Keratinocyte (primary cell): ENCODE data around the gene CA7. TPM values are rescaled to one million over a fixed set of nuclear protein-coding genes. Genes with fewer than 3 reads are reported as not detected.
"Not testable (repeated sequence)": the region's sequence is repeated elsewhere in the genome, so short reads cannot be mapped to it uniquely, and the experiment has no call there.

Source experiments
- DNase-seq: peaks from one replicate; pipeline ENCODE4 v3.0.0-alpha.2; 2011; ENCODE audit warnings: low read depth, missing footprints, low spot score
- FAIRE-seq: peaks from 2 replicates; lab custom pipeline; 2011; peaks lifted over from hg19 to GRCh38; lab: Jason Lieb, UNC
- H2AFZ ChIP-seq: 2 replicates; pipeline ENCODE4 v1.6.0; 2012; ENCODE audit warnings: low read length, control low read depth, inconsistent platforms; ENCODE audit not compliant: control insufficient read depth
- H3K27ac ChIP-seq: 2 replicates; pipeline ENCODE4 v1.5.1; 2011; ENCODE audit warnings: low read length; ENCODE audit not compliant: control insufficient read depth, insufficient read depth
- H3K27me3 ChIP-seq: 3 replicates; pipeline ENCODE4 v1.6.0; 2011; ENCODE audit warnings: low read length; ENCODE audit not compliant: control insufficient read depth, insufficient read depth; ENCODE audit errors: extremely low read depth
- H3K36me3 ChIP-seq, 2 experiments: 2 replicates in 1 of 2; 3 replicates in 1 of 2; pipeline ENCODE4 v1.5.1; 2011; ENCODE audit warnings: low read length in 2 of 2, mild to moderate bottlenecking in 1 of 2; ENCODE audit not compliant: control insufficient read depth in 2 of 2, insufficient read depth in 2 of 2; ENCODE audit errors: extremely low read depth in 1 of 2
- H3K4me1 ChIP-seq: 3 replicates; pipeline ENCODE4 v1.5.1; 2011; ENCODE audit warnings: low read length; ENCODE audit not compliant: control insufficient read depth, insufficient read depth; ENCODE audit errors: extremely low read depth
- H3K4me2 ChIP-seq: 3 replicates; pipeline ENCODE4 v1.6.0; 2011; ENCODE audit warnings: low read depth, low read length; ENCODE audit not compliant: control insufficient read depth, insufficient read depth; ENCODE audit errors: extremely low read depth
- H3K4me3 ChIP-seq, 3 experiments: fragments of 200-600 bp in 1 of 3; sonication (generic) in 1 of 3; 2 replicates in 2 of 3; 3 replicates in 1 of 3; pipeline ENCODE4 v1.5.1; 2011 to 2016; ENCODE audit warnings: low read length in 3 of 3, mild to moderate bottlenecking in 3 of 3, control low read depth in 2 of 3, inconsistent platforms in 1 of 3, low read depth in 1 of 3, mixed read lengths in 1 of 3, mixed run types in 1 of 3, moderate library complexity in 1 of 3; ENCODE audit not compliant: control insufficient read depth in 2 of 3, insufficient read depth in 2 of 3; ENCODE audit errors: extremely low read depth in 1 of 3
- H3K79me2 ChIP-seq: 2 replicates; pipeline ENCODE4 v1.6.0; 2012; ENCODE audit warnings: low read length; ENCODE audit not compliant: control insufficient read depth, insufficient read depth
- H3K9ac ChIP-seq: 3 replicates; pipeline ENCODE4 v1.6.0; 2011; ENCODE audit warnings: low read length; ENCODE audit not compliant: control insufficient read depth, insufficient read depth; ENCODE audit errors: extremely low read depth
- H3K9me1 ChIP-seq: 3 replicates; pipeline ENCODE4 v1.6.0; 2011; ENCODE audit warnings: low read length; ENCODE audit not compliant: control insufficient read depth, insufficient read depth; ENCODE audit errors: extremely low read depth
- H3K9me3 ChIP-seq: 2 replicates; pipeline ENCODE4 v1.5.1; 2012; ENCODE audit warnings: low read depth, low read length; ENCODE audit not compliant: control insufficient read depth
- H4K20me1 ChIP-seq: 3 replicates; pipeline ENCODE4 v1.6.0; 2011; ENCODE audit warnings: low read length; ENCODE audit not compliant: control insufficient read depth, insufficient read depth; ENCODE audit errors: extremely low read depth
- EZH2 ChIP-seq: IDR thresholded peaks from one replicate; pipeline ENCODE4 v1.6.1; 2012; ENCODE audit warnings: inconsistent platforms, mild to moderate bottlenecking, low read length, moderate library complexity
- dilution Hi-C: fragments of 300-500 bp; cut with MboI; formaldehyde crosslinking; loops from one replicate; pipeline ENCODE4 v1.7.0; 2020; ENCODE audit warnings: low sequenced_read_pairs; ENCODE audit not compliant: extremely low pct_ligation_motif_present
- polyA plus RNA-seq, 5 experiments: library from polyadenylated mRNA; depleted of rRNA in 3 of 5; stranded (reverse) in 3 of 5; stranded (forward) in 1 of 5; unstranded in 1 of 5; fragments of >200 nt; gene quantifications; 1 replicate in 1 of 5; 2 replicates in 3 of 5; 3 replicates in 1 of 5; pipeline versions ENCODE4 v1.2.1 to v1.2.3, GENCODE V29; 2011 to 2012; ENCODE audit warnings: missing spikeins in 2 of 5, low read depth in 1 of 5, low replicate concordance in 1 of 5
- TF ChIP-seq, protein P1 (sequence below), 3 experiments: IDR thresholded peaks in 1 of 3; conservative IDR thresholded peaks in 1 of 3; optimal IDR thresholded peaks in 1 of 3; 2 replicates in 2 of 3; 3 replicates in 1 of 3; pipeline versions ENCODE3 to v1.5.1; 2011; ENCODE audit warnings: low read length in 3 of 3, mild to moderate bottlenecking in 3 of 3, moderate library complexity in 2 of 3, control low read depth in 1 of 3, inconsistent platforms in 1 of 3; ENCODE audit not compliant: insufficient read depth in 2 of 3; ENCODE audit errors: extremely low read depth in 1 of 3

Gene CA7
- polyA plus RNA-seq, 1 donor (not counting 4 experiments of a cell fraction or from before 2014, with no cell fraction given) = not detected

DNA sequence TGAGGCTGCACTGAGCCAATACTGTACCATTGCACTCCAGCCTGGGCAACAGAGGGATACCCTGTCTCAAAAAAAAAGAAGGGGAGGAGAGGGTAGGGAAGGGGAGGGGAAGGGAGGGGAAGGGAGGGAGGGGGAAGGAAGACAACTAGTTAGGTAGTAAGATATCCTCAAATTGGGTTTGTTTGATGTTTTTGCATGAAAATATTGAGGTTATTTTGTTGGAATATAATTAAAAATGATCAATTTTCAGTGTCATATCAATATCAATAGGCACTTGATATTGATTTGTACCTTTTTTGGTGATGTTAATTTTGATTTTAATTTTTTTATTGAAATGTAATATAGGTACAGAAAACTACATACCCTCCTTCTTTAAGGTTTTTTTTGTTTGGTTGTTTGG is 19.5 kb downstream of the CA7 start:
- no peaks in the 10 kb centered on the region for H3K9me1 ChIP-seq
- H3K36me3 ChIP-seq = no peaks in the 10 kb centered on the region
- DNase-seq (no peak), FAIRE-seq (no peak)
- H3K9ac ChIP-seq = no peak overlapping the region
- no peaks in the 10 kb centered on the region for H3K79me2 ChIP-seq
- TF ChIP-seq EZH2 = no peak
- TF ChIP-seq, protein P1, sequence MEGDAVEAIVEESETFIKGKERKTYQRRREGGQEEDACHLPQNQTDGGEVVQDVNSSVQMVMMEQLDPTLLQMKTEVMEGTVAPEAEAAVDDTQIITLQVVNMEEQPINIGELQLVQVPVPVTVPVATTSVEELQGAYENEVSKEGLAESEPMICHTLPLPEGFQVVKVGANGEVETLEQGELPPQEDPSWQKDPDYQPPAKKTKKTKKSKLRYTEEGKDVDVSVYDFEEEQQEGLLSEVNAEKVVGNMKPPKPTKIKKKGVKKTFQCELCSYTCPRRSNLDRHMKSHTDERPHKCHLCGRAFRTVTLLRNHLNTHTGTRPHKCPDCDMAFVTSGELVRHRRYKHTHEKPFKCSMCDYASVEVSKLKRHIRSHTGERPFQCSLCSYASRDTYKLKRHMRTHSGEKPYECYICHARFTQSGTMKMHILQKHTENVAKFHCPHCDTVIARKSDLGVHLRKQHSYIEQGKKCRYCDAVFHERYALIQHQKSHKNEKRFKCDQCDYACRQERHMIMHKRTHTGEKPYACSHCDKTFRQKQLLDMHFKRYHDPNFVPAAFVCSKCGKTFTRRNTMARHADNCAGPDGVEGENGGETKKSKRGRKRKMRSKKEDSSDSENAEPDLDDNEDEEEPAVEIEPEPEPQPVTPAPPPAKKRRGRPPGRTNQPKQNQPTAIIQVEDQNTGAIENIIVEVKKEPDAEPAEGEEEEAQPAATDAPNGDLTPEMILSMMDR (optimal IDR thresholded peaks at IDR 0.05 in 1 of 3, IDR thresholded peaks at IDR 0.05 in 1 of 3, conservative IDR thresholded peaks at IDR 0.05 in 1 of 3; ENCODE audit: extremely low read depth in 1 of 3, insufficient read depth in 2 of 3, low read length in 3 of 3) = no peak
- H2AFZ ChIP-seq = no peak overlapping the region
- no peaks in the 10 kb centered on the region for H3K27me3 ChIP-seq
- peaks cover 3% of the 10 kb centered on the region for H3K4me1 ChIP-seq
- H3K27ac ChIP-seq = no peak overlapping the region
- H4K20me1 ChIP-seq = no peaks in the 10 kb centered on the region
- no peak overlapping the region for H3K4me3 ChIP-seq
- H3K4me2 ChIP-seq = no peak overlapping the region
- dilution Hi-C loops = no loop called here
- no peaks in the 10 kb centered on the region for H3K9me3 ChIP-seq

GRCh38 chr16:66869424-66869823 is 25.2 kb downstream of the CA7 start:
- TF ChIP-seq EZH2 = no peak
- TF ChIP-seq, protein P1 (optimal IDR thresholded peaks at IDR 0.05 in 1 of 3, IDR thresholded peaks at IDR 0.05 in 1 of 3, conservative IDR thresholded peaks at IDR 0.05 in 1 of 3; ENCODE audit: extremely low read depth in 1 of 3, insufficient read depth in 2 of 3, low read length in 3 of 3) = no peak
- no peaks in the 10 kb centered on the region for H3K27me3 ChIP-seq
- no peaks in the 10 kb centered on the region for H3K9me1 ChIP-seq
- no peak overlapping the region for H3K9ac ChIP-seq
- no peak overlapping the region for H3K4me2 ChIP-seq
- peaks cover 8% of the 10 kb centered on the region for H3K4me1 ChIP-seq
- no peak overlapping the region for H2AFZ ChIP-seq
- dilution Hi-C loops = no loop called here
- no peaks in the 10 kb centered on the region for H3K36me3 ChIP-seq
- H3K9me3 ChIP-seq = no peaks in the 10 kb centered on the region
- H3K79me2 ChIP-seq = no peaks in the 10 kb centered on the region
- no peak overlapping the region for H3K27ac ChIP-seq
- FAIRE-seq (no peak), DNase-seq (no peak)
- no peaks in the 10 kb centered on the region for H4K20me1 ChIP-seq
- H3K4me3 ChIP-seq = no peak overlapping the region

- H3K27ac ChIP-seq, H2AFZ ChIP-seq, H3K27me3 ChIP-seq, H3K9ac ChIP-seq, H4K20me1 ChIP-seq, H3K4me1 ChIP-seq, H3K4me2 ChIP-seq, FAIRE-seq, dilution Hi-C loops, H3K36me3 ChIP-seq, DNase-seq, H3K9me3 ChIP-seq, H3K79me2 ChIP-seq, H3K4me3 ChIP-seq, H3K9me1 ChIP-seq: not testable (repeated sequence)
Observed at GRCh38 chr16:66871363-66871762, 27.1 kb downstream of the CA7 start.
